Hypothalamus (tissue), 51 donors: ENCODE measurements around the gene NEUROD1.
"Not testable (repeated sequence)": the region's sequence is repeated elsewhere in the genome, so short reads cannot be mapped to it uniquely, and the experiment has no call there.

Experiments used
- DNase-seq, 51 donors: peaks; one replicate each; lab custom pipeline; 2025; lab: John Stamatoyannopoulos, UW

The NEUROD1 gene

GRCh38 chr2:181680055-181680936 is at the start of gene NEUROD1:
Gene NEUROD1, minus strand, starts transcription at chr2:181680517. Its CDS starts 1,657 bp downstream, at chr2:181678860.
- DNase-seq = peak in 6 of 51 donors; percentile 9 to 22 (median 14)

- DNase-seq = no peak
These were observed 45.2 kb upstream of the NEUROD1 start for GRCh38 chr2:181725476-181725875.

- DNase-seq = no peak
These were observed 44.3 kb upstream of the NEUROD1 start for GRCh38 chr2:181724662-181725061.

DNA sequence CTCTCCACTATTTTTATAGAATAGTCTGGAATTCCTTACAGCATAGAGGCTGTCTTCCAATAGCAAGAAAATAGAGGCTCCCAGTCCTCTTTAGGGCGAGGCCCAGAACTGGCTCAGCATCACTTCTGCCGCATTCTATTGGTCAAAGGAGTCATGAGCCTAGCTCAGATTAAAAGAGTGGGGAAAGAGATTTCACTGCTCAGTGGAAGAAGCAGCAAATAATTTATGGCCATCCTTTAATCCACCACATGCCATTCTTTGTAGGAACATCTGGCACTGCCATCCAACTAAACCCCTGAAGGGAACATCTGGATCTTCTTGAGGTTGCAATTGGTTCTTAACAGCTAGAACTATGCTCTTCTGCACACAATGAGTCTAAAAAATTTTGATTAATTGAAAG is 43.4 kb upstream of the NEUROD1 start:
- no peak for DNase-seq

DNA sequence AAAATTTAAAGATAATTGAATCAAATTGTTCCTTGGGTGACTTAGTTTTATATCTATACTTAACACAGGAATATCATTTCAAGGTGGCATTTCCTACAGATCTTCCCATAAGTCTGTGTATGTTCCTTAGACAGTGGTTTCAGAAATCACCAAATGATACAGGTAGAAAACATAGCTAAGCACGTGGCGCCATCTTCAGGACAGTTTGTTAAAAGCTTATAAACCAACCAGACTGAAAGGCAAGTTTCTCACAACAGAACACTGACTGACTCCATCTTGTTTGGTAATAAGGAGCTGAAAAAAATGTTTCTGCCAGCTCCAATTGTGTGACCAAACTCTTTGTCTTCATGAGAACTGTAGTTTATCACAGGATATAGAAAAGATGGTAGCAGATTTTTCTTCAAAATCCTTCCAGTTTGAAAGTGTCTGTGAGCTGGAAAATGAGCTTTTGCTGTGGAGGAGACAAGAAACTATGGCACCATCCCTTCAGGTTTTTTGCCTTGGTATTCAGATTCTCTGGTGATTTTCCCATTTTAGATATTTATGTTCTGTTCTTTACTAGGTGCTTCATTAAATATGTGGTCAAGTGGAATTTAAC is 34.8 kb upstream of the NEUROD1 start:
- DNase-seq = peak in 39 of 51 donors; percentile 1 to 80 (median 25)

- DNase-seq = not testable (repeated sequence)
These were observed 30.7 kb upstream of the NEUROD1 start for GRCh38 chr2:181711051-181711450.

DNA sequence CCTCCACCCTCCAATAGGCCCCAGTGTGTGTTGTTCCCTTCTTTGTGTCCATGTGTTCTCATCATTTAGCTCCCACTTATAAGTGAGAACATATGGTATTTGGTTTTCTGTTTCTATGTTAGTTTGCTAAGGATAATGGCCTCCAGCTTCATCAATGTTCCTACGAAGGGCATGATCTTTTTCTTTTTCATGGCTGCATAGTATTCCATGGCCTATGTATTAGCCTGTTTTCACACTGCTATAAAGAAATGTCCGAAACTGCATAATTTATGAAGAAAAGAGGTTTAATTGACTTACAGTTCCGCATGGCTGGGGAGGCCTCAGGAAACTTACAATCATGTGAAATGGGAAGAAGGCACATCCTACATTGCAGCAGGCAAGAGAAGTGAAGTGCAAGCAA is 22.2 kb upstream of the NEUROD1 start:
- not testable (repeated sequence) for DNase-seq

DNA sequence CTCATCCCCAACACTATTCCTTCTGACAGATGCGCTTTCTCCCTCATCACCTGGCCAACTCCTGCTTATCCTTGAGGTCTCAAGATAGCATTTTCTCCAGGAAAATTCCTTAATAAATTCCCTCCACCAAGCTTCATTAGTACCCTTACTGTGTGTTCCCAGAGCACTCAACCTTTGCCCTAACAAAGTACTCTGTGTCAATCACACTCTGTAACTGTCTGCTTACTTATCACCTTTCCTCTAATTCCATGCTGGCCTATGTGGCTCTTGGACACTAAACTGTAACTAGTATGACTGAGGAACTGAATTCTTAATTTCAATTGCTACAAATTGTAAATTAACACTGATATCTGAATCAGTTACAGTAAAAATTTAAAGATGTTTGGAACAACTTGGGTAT is 17.9 kb upstream of the NEUROD1 start:
- DNase-seq = no peak

DNA sequence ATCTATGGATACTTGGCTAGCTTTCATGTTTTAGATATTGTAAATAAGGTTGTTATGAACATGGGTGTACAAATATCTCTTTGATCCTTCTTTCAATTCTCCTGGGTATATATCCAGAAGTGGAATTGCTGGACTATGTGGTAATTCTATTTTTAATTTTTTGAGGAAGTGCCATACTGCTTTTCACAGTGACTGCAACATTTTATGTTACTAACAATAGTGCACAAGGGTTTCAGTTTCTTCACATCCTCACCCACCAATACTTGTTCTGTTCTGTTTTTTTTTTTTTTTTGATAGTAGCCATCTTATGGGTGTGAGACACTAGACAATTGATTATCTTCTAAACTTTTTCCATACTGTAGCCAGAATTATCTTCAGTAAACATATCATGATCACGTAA is 17.3 kb upstream of the NEUROD1 start:
- DNase-seq = no peak

DNA sequence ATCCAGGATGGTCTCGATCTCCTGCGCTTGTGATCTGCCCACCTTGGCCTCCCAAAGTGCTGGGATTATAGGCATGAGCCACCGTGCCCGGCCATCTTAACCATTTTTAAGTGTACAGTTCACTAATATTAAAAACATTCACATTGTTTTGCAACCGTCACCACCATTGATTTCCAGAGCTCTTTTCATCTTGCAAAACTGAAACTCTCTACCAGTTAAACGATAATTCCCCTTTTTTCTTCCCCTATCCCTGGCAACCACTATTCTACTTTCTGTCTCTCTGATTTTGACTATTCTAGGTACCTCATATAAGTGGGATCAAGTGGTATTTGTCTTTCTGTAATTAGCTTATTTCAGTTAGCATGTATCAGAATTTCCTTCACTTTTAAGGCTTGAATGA is 16.8 kb upstream of the NEUROD1 start:
- DNase-seq = no peak

DNA sequence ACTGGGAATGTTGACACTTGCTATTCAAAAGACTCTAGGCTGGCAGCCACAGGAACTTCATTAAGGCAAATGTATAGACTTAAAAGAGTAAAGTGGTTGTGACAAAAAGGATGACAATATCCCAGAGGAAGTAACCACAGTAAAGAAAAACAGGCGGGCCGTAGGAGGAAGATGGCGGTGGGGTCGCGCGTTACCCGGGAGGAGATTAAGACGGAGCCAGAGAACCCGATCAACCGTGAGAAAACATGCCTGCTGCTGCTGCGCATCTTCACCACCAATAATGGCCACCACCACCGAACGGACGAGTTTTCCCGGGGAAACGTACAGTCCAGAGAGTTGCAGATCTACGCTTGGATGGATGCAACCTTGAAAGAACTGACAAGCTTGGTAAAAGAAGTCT is 14.0 kb upstream of the NEUROD1 start:
- DNase-seq = no peak

GRCh38 chr2:181690860-181691259 is 10.5 kb upstream of the NEUROD1 start:
- DNase-seq = no peak

GRCh38 chr2:181686576-181687185 is 6.4 kb upstream of the NEUROD1 start:
- DNase-seq = no peak

GRCh38 chr2:181685150-181685688 is 4.9 kb upstream of the NEUROD1 start:
- DNase-seq = no peak

- DNase-seq = no peak
These were observed 4.3 kb upstream of the NEUROD1 start for GRCh38 chr2:181684454-181685149.

GRCh38 chr2:181683518-181684453 is 3.5 kb upstream of the NEUROD1 start:
- peak in 1 of 51 donors; percentile 3 for DNase-seq

- no peak for DNase-seq
These were observed 2.6 kb upstream of the NEUROD1 start for GRCh38 chr2:181682795-181683517.

GRCh38 chr2:181682026-181682789 is 1.9 kb upstream of the NEUROD1 start:
- no peak for DNase-seq
